HEK293 (cell line): ENCODE data around the gene CPT1A.

Source experiments
- ELK4 ChIP-seq: IDR thresholded peaks from 2 replicates; pipeline ENCODE4 v1.6.1; 2011; ENCODE audit warnings: mild to moderate bottlenecking, low read depth, low read length, borderline replicate concordance
- GFI1B ChIP-seq: fragments of 450-650 bp; formaldehyde crosslinking; IDR thresholded peaks from 2 replicates; pipeline ENCODE4 v1.5.1; 2016; ENCODE audit warnings: missing biosample characterization, missing genetic modification characterization
- PBX3 ChIP-seq: sonication (generic); formaldehyde crosslinking; IDR thresholded peaks from 2 replicates; pipeline ENCODE4 v1.8.1; 2022; ENCODE audit warnings: mild to moderate bottlenecking, moderate library complexity, missing genetic modification reagents
- SCRT2 ChIP-seq: fragments of 450-650 bp; formaldehyde crosslinking; IDR thresholded peaks from 2 replicates; pipeline ENCODE4 v1.5.1; 2016; ENCODE audit warnings: missing biosample characterization, missing genetic modification characterization
- ZBTB26 ChIP-seq: fragments of 450-650 bp; formaldehyde crosslinking; optimal IDR thresholded peaks from 2 replicates; pipeline ENCODE3; 2016; ENCODE audit warnings: missing biosample characterization, mild to moderate bottlenecking, missing genetic modification characterization
- ZBTB48 ChIP-seq: fragments of 450-650 bp; formaldehyde crosslinking; IDR thresholded peaks from 2 replicates; pipeline ENCODE4 v1.5.1; 2016; ENCODE audit warnings: missing biosample characterization, missing genetic modification characterization
- ZFHX2 ChIP-seq: fragments of 450-650 bp; formaldehyde crosslinking; conservative IDR thresholded peaks from 2 replicates; pipeline ENCODE4 v1.5.1; 2016; ENCODE audit warnings: missing biosample characterization, missing genetic modification characterization
- ZNF112 ChIP-seq: fragments of 450-650 bp; formaldehyde crosslinking; IDR thresholded peaks from 2 replicates; pipeline ENCODE4 v1.5.0; 2017; ENCODE audit warnings: missing biosample characterization, missing genetic modification characterization
- ZNF114 ChIP-seq: fragments of 450-650 bp; formaldehyde crosslinking; IDR thresholded peaks from 2 replicates; pipeline ENCODE4 v1.5.0; 2017; ENCODE audit warnings: missing biosample characterization, missing genetic modification characterization
- ZNF138 ChIP-seq: fragments of 450-650 bp; formaldehyde crosslinking; IDR thresholded peaks from 2 replicates; pipeline ENCODE4 v1.5.1; 2016; ENCODE audit warnings: missing biosample characterization, missing genetic modification characterization, borderline replicate concordance
- ZNF18 ChIP-seq: fragments of 450-650 bp; formaldehyde crosslinking; IDR thresholded peaks from 2 replicates; pipeline ENCODE4 v1.5.1; 2016; ENCODE audit warnings: missing biosample characterization, missing genetic modification characterization
- ZNF211 ChIP-seq: fragments of 450-650 bp; formaldehyde crosslinking; IDR thresholded peaks from 2 replicates; pipeline ENCODE4 v1.5.1; 2016; ENCODE audit warnings: low read depth, missing biosample characterization, missing genetic modification characterization
- ZNF221 ChIP-seq: fragments of 450-650 bp; formaldehyde crosslinking; IDR thresholded peaks from 2 replicates; pipeline ENCODE4 v1.5.1; 2017; ENCODE audit warnings: missing biosample characterization, missing genetic modification characterization, borderline replicate concordance
- ZNF280D ChIP-seq: fragments of 450-650 bp; formaldehyde crosslinking; IDR thresholded peaks from 2 replicates; pipeline ENCODE4 v1.5.1; 2016; ENCODE audit warnings: missing biosample characterization, missing genetic modification characterization
- ZNF292 ChIP-seq: fragments of 450-650 bp; formaldehyde crosslinking; IDR thresholded peaks from 2 replicates; pipeline ENCODE4 v1.5.1; 2016; ENCODE audit warnings: low read depth, missing biosample characterization, missing genetic modification characterization, borderline replicate concordance
- ZNF302 ChIP-seq: fragments of 450-650 bp; formaldehyde crosslinking; IDR thresholded peaks from 2 replicates; pipeline ENCODE4 v1.5.1; 2016; ENCODE audit warnings: missing biosample characterization, missing genetic modification characterization, low read depth
- ZNF37A ChIP-seq: fragments of 450-650 bp; IDR thresholded peaks from 2 replicates; pipeline ENCODE4 v1.5.1; 2018; ENCODE audit warnings: missing biosample characterization, missing genetic modification characterization
- ZNF391 ChIP-seq: fragments of 450-650 bp; formaldehyde crosslinking; IDR thresholded peaks from 2 replicates; pipeline ENCODE4 v1.5.1; 2016; ENCODE audit warnings: low read depth, missing biosample characterization, missing genetic modification characterization, borderline replicate concordance
- ZNF423 ChIP-seq: fragments of 450-650 bp; formaldehyde crosslinking; IDR thresholded peaks from 2 replicates; pipeline ENCODE4 v1.5.1; 2016; ENCODE audit warnings: missing biosample characterization, missing genetic modification characterization
- ZNF48 ChIP-seq: fragments of 450-650 bp; formaldehyde crosslinking; IDR thresholded peaks from 2 replicates; pipeline ENCODE4 v1.5.1; 2016; ENCODE audit warnings: missing biosample characterization, missing genetic modification characterization
- ZNF501 ChIP-seq: fragments of 450-650 bp; formaldehyde crosslinking; IDR thresholded peaks from 2 replicates; pipeline ENCODE4 v1.5.1; 2016; ENCODE audit warnings: missing biosample characterization, missing genetic modification characterization
- ZNF513 ChIP-seq: fragments of 450-650 bp; IDR thresholded peaks from 2 replicates; pipeline ENCODE4 v1.5.1; 2018; ENCODE audit warnings: missing biosample characterization, missing genetic modification characterization
- ZNF639 ChIP-seq: fragments of 450-650 bp; formaldehyde crosslinking; IDR thresholded peaks from 2 replicates; pipeline ENCODE4 v1.5.1; 2016; ENCODE audit warnings: missing biosample characterization, missing genetic modification characterization
- ZNF645 ChIP-seq: fragments of 450-650 bp; formaldehyde crosslinking; IDR thresholded peaks from 2 replicates; pipeline ENCODE4; 2016; ENCODE audit warnings: missing biosample characterization, missing genetic modification characterization
- ZNF664 ChIP-seq: fragments of 450-650 bp; formaldehyde crosslinking; IDR thresholded peaks from 2 replicates; pipeline ENCODE4 v1.5.1; 2016; ENCODE audit warnings: missing biosample characterization, missing genetic modification characterization
- ZNF704 ChIP-seq: fragments of 450-650 bp; formaldehyde crosslinking; IDR thresholded peaks from 2 replicates; pipeline ENCODE4 v1.5.1; 2016; ENCODE audit warnings: missing biosample characterization, missing genetic modification characterization

The CPT1A gene

GRCh38 chr11:68843703-68844312, 2.1 kb upstream of the CPT1A start (continued):
- TF ChIP-seq ZNF391 (no peak), PBX3 (no peak), SCRT2 (tag by site-specific recombination) (peak; percentile 81), ZNF423 (peak; percentile 45; the same call in 1 of the 2 replicates), ZBTB26 (tag by site-specific recombination) (peak; percentile 53), ZNF302 (tag by site-specific recombination) (no peak), ZNF645 (tag by site-specific recombination) (no peak), ZNF664 (tag by site-specific recombination) (no peak), ZNF704 (tag by site-specific recombination) (no peak), ZNF114 (tag by site-specific recombination) (no peak), ZNF221 (no peak), ZBTB48 (peak; percentile 35; the same call in 1 of the 2 replicates), ZNF292 (tag by site-specific recombination) (no peak), ELK4 (no peak), ZNF112 (no peak), ZNF48 (tag by site-specific recombination) (no peak), ZFHX2 (tag by site-specific recombination) (no peak), ZNF513 (tag by site-specific recombination) (no peak), ZNF639 (tag by site-specific recombination) (no peak), ZNF138 (no peak), GFI1B (no peak), ZNF18 (tag by site-specific recombination) (no peak), ZNF211 (tag by site-specific recombination) (no peak), ZNF501 (tag by site-specific recombination) (no peak), ZNF37A (no peak), ZNF280D (no peak)
